Upper lobe of left lung (tissue), 4 donors: ENCODE data around the gene PCNP.

Source experiments
- POLR2A ChIP-seq, 4 donors: fragments of 450-650 bp; IDR thresholded peaks; one replicate each; pipeline ENCODE4 v1.5.1; 2016 to 2017; ENCODE audit warnings: antibody characterized with exemption in 4 of 4, mild to moderate bottlenecking in 2 of 4
- POLR2AphosphoS5 ChIP-seq, 2 donors: sonication (generic); formaldehyde crosslinking; IDR thresholded peaks; one replicate each; pipeline ENCODE4 v1.5.1; 2017; ENCODE audit warnings: antibody characterized with exemption in 2 of 2
- TF ChIP-seq, protein P1 (sequence below), 6 experiments: fragments of 450-650 bp in 4 of 6; fragments of 200-600 bp in 2 of 6; sonication (generic) in 2 of 6; IDR thresholded peaks; one replicate each; pipeline ENCODE4 v1.5.1; 2016 to 2019; ENCODE audit warnings: antibody characterized with exemption in 6 of 6

DNA sequence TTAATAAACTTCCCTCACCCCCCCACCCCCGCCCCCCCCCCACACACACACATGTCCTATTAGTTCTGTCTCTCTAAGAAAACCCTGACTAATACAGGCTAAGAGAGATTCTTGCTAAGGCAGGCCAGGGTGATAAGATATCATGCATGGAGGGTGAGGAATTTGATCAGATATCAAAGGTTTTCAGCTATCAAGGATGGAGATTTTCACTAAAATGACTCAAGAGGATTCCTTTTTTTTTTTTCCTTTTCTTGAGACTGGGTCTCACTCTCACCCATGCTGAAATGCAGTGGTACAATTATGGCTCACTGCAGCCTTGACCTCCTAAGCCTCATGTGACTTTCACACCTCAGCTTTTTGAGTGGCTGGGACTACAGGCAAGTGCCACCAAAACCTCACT lies 46.1 kb upstream of the PCNP start:
- TF ChIP-seq POLR2AphosphoS5 (IDR thresholded peaks at IDR 0.05) (no peak), POLR2A (IDR thresholded peaks at IDR 0.05) (no peak)
- TF ChIP-seq, protein P1, sequence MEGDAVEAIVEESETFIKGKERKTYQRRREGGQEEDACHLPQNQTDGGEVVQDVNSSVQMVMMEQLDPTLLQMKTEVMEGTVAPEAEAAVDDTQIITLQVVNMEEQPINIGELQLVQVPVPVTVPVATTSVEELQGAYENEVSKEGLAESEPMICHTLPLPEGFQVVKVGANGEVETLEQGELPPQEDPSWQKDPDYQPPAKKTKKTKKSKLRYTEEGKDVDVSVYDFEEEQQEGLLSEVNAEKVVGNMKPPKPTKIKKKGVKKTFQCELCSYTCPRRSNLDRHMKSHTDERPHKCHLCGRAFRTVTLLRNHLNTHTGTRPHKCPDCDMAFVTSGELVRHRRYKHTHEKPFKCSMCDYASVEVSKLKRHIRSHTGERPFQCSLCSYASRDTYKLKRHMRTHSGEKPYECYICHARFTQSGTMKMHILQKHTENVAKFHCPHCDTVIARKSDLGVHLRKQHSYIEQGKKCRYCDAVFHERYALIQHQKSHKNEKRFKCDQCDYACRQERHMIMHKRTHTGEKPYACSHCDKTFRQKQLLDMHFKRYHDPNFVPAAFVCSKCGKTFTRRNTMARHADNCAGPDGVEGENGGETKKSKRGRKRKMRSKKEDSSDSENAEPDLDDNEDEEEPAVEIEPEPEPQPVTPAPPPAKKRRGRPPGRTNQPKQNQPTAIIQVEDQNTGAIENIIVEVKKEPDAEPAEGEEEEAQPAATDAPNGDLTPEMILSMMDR (IDR thresholded peaks at IDR 0.05): no peak
